Muscle layer of duodenum (tissue), 2 donors: ENCODE data around the gene AQP12A.

Source experiments
- H3K27ac ChIP-seq: one replicate; pipeline ENCODE4 v1.7.0; 2013; ENCODE audit warnings: mild to moderate bottlenecking, low read length
- H3K27me3 ChIP-seq: one replicate; pipeline ENCODE4 v1.7.0; 2013; ENCODE audit warnings: low read depth, mild to moderate bottlenecking, control low read depth, low read length
- H3K36me3 ChIP-seq, 2 donors: one replicate each; pipeline ENCODE4 v1.7.0; 2013; ENCODE audit warnings: low read length in 2 of 2, control low read depth in 1 of 2, mild to moderate bottlenecking in 1 of 2; ENCODE audit not compliant: insufficient read depth in 2 of 2, control insufficient read depth in 1 of 2
- H3K4me1 ChIP-seq, 2 donors: one replicate each; pipeline ENCODE4 v1.7.0; 2013; ENCODE audit warnings: low read length in 2 of 2, mild to moderate bottlenecking in 2 of 2, control low read depth in 1 of 2, moderate library complexity in 1 of 2; ENCODE audit not compliant: insufficient read depth in 2 of 2, control insufficient read depth in 1 of 2
- H3K4me3 ChIP-seq, 2 donors: one replicate each; pipeline ENCODE4 v1.7.0; 2013; ENCODE audit warnings: low read length in 2 of 2, low read depth in 1 of 2, mild to moderate bottlenecking in 1 of 2
- H3K9me3 ChIP-seq, 2 donors: one replicate each; pipeline ENCODE4 v1.7.0; 2013; ENCODE audit warnings: low read length in 2 of 2, control low read depth in 1 of 2, mild to moderate bottlenecking in 1 of 2; ENCODE audit not compliant: control insufficient read depth in 1 of 2
- donor health status: healthy.

Gene AQP12A

DNA sequence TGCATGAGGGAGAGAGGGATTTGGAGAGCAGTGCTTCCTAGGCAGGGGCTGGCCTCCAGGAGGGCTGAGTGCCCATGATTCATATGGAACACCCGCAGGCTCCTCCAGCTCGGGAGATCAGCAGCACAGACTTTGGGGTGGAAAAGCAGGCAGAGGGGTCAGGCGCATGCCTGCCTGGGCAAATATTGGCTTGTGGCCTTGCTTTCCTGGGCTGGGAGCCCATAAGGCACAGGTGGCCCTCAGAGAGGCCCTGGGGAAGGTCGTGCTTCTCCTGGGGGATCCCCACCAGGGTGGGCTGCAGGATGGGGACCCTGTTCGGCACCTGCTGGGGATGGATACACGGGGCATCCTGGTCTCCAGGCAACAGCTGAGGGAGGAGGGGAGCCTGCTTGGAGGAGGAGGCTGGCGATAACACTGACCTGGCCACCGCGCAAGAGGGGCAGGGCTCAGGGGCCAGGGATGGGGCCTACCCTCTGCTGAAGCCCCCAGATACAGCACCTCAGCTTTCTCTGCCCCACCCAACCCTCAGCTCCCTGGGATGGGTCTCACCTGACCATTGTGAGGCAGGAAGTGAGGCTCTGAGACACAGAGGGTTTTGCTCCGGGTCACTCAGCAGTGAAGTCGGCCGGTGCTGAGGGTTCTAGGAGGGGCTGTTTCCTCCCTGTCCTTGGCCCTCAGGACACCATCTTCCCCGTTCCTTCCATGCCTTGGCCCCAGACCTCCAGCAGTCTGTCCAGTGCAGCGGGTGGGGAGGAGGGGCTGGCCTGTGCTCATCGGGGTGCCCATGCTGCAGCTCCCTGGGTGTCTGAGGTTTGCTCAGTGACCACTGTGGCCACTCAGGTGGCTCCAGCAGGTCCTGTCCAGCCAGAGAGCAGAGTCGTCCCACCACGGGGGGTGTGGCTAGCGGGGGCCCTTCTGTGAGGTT lies 12.0 kb downstream of the AQP12A start:
- no peak overlapping the region for H3K27ac ChIP-seq
- no peaks in the 10 kb centered on the region for H3K36me3 ChIP-seq
- H3K27me3 ChIP-seq = peaks cover 3% of the 10 kb centered on the region
- no peaks in the 10 kb centered on the region for H3K4me1 ChIP-seq
- H3K4me3 ChIP-seq = no peak overlapping the region
- H3K9me3 ChIP-seq = no peaks in the 10 kb centered on the region

DNA sequence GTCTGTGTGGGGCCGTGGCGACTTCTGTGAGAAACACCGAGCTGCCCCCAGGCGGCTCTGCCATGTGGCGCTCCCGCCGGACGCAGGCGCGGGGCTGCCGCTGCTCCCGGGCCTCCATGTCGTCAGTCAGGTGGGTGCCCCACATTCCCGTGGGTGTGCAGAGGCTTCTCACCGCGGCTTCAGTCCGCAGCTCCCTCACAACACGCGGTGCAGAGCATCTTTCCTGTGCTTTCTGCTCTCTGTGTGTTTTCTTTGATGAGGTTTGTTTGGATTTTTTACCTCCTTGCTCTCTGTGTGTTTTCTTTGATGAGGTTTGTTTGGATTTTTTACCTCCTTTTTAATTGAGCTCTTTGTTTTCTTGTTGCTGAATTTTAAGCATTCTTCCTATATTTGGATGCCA lies 13.0 kb downstream of the AQP12A start:
- no peaks in the 10 kb centered on the region for H3K36me3 ChIP-seq
- H3K27ac ChIP-seq = no peak overlapping the region
- H3K9me3 ChIP-seq = no peaks in the 10 kb centered on the region
- H3K4me3 ChIP-seq = no peak overlapping the region
- no peaks in the 10 kb centered on the region for H3K4me1 ChIP-seq
- peaks cover 3% of the 10 kb centered on the region for H3K27me3 ChIP-seq

DNA sequence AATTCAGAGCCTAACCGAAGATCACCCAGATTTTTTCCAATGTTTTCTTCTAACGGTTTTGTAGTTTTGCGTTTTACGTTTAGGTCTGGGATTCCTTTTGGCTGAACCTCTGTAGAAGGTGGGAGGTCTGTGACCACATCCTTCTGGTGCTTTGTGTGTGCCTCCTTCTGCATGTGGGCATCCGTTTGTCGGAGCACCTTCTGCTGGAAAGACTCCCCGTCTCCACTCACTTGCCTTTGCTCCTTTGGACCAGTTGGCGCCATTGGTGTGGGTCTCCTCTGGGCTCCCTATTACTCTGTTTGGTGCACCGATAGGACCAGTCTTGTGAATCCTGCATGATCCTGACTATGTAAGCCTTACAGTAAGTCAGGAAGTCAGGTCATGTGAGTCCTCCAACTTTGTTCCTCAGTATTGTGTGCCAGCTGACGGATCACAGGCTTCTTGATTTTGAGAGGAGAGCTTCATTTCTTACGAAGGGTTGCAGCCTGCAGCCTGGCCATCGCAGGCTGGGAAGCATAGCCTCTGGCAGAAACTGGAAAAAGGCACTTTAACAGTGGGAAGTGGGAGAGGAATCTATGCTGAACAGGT lies 13.6 kb downstream of the AQP12A start:
- no peak overlapping the region for H3K4me3 ChIP-seq
- no peak overlapping the region for H3K27ac ChIP-seq
- no peaks in the 10 kb centered on the region for H3K9me3 ChIP-seq
- H3K36me3 ChIP-seq = no peaks in the 10 kb centered on the region
- peaks cover 3% of the 10 kb centered on the region for H3K27me3 ChIP-seq
- H3K4me1 ChIP-seq = no peaks in the 10 kb centered on the region

DNA sequence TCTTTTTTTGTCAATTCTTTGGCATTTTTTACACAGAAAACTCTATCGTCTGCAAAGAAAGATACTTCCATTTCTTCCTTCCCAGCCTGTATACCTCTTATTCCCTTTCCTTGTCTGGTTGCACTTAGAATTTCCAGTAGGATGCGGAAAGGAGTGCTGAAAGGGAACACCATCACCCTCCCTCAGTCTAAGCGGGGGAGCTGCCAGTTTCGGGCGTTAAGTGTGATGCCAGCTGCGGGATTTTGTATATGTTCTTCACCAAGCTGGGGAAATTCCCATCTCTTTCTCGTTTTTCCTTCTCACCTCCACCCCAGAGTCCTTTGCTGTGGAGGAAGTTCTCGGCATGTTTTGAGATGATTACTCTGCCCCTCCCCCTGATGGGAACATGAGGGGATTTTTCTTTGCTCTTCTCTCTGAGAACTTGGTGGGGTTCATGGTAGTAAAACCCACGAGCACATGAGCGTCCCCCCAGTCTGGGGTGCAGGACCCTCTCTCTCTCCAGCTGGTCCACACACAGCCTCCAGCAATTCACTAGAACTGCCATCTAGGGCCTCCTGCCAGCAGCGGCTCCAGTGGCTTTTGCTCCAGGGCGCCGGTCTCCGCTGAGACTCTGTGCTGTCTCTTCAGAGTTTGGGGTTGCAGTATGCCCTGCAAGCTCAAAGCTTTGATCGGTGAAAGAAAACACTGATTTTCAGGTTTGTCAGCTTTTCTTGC lies 15.5 kb downstream of the AQP12A start:
- Histone ChIP-seq H3K4me3 (no peak overlapping the region), H3K27ac (no peak overlapping the region), H3K36me3 (no peaks in the 10 kb centered on the region), H3K9me3 (no peaks in the 10 kb centered on the region), H3K27me3 (peaks cover 3% of the 10 kb centered on the region), H3K4me1 (no peaks in the 10 kb centered on the region)

DNA sequence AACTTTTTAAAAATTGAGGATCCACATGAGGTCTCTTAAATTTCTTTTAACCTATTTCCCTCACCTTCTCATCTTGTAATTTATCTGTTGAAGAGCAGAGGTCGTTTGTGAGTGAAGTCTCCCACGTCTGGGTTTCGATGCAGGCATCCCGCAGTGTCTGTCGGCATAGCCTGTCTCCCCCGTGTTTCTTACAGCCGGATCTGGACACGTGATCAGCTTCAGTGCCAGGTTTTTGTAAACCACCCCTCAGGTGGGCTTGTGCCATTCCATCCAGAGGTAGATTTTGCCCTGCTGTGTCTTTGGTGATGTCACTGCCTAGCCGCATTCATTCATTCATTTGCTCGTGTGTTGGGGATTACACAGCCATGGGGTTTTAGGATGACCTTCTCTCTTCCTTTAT lies 16.2 kb downstream of the AQP12A start:
- no peaks in the 10 kb centered on the region for H3K9me3 ChIP-seq
- H3K4me1 ChIP-seq = no peaks in the 10 kb centered on the region
- H3K27ac ChIP-seq = no peak overlapping the region
- H3K27me3 ChIP-seq = peaks cover 3% of the 10 kb centered on the region
- no peaks in the 10 kb centered on the region for H3K36me3 ChIP-seq
- no peak overlapping the region for H3K4me3 ChIP-seq

DNA sequence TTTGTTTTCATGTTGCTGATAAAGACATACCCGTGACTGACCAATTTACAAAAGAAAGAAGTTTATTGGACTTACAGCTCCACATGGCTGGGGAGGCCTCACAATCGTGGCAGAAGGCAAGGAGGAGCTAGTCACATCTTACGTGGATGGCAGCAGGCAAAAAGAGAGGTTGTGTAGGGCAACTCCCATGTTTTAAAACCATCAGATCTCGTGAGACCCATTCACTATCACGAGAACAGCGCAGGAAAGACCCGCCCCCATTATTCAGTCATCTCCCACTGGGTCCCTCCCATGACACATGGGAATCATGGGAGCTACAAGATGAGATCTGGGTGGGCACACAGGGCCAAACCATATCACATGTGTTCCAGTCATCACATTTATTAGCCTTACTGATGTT lies 16.8 kb downstream of the AQP12A start:
- Histone ChIP-seq H3K9me3 (no peaks in the 10 kb centered on the region), H3K27ac (no peak overlapping the region), H3K36me3 (no peaks in the 10 kb centered on the region), H3K4me3 (no peak overlapping the region), H3K4me1 (no peaks in the 10 kb centered on the region), H3K27me3 (no peaks in the 10 kb centered on the region)

DNA sequence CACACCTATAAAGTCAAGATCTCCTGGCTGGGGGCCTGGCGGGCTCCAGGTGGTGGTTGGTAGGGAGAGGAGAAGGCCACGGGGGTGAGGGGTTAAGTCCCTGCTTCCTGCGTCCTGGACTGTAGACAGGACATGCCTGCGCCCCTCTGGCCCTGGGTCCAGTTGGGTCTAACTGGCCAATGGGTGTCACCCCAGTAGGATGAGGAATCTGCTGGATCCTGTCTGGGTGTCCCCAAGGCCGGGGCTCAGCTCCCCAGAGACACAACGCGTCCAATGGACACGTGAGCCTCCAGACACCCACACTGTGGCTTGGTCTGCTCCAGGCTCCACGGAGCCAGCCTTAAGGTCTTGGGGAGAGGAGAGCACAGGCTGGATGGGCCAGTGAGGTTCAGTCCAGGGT lies 19.6 kb downstream of the AQP12A start:
- H3K27me3 ChIP-seq = no peaks in the 10 kb centered on the region
- H3K36me3 ChIP-seq = no peaks in the 10 kb centered on the region
- no peaks in the 10 kb centered on the region for H3K4me1 ChIP-seq
- no peak overlapping the region for H3K27ac ChIP-seq
- no peaks in the 10 kb centered on the region for H3K9me3 ChIP-seq
- H3K4me3 ChIP-seq = no peak overlapping the region

DNA sequence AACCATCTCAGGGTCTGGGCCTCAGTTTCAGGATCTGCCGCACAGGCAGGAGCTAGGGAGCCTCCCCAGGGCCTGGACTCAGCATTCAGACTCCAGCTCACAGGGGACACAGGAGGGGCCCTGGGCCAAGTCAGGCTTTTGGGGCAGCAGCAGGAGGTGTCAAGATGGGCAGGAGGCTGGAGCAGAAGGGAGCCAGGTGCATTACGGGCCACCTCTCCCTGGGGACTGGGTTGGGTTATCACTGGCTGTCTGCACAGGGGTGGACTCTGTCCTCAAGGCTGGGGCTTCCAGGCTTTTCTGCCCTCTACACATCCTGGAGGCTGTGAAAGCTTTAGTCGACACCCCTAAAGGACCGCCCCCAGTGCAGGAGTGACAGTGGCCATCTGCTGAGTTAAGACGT lies 20.0 kb downstream of the AQP12A start:
- H3K27me3 ChIP-seq = no peaks in the 10 kb centered on the region
- H3K9me3 ChIP-seq = no peaks in the 10 kb centered on the region
- H3K27ac ChIP-seq = no peak overlapping the region
- H3K4me1 ChIP-seq = no peaks in the 10 kb centered on the region
- H3K36me3 ChIP-seq = no peaks in the 10 kb centered on the region
- H3K4me3 ChIP-seq = no peak overlapping the region

DNA sequence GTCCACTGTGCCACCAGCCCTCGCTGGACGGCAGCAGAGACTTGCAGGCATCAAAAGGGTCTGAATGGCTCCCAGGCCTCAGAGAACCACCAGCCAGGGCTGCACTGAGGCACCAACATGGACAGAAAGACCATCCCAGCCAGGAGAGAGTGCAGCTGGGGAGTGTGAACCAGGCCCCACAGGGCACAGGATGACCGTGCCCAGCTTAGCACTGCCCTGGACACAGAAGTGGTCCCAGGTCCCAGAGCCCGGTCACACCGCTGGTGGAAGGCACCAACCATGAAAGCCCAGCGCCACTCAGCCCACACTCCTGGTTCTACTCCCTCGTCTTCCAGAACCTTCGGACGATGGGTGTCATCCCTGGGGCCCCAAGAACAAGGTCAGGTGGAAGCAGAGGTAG lies 20.5 kb downstream of the AQP12A start:
- no peaks in the 10 kb centered on the region for H3K9me3 ChIP-seq
- no peaks in the 10 kb centered on the region for H3K4me1 ChIP-seq
- H3K27me3 ChIP-seq = no peaks in the 10 kb centered on the region
- no peak overlapping the region for H3K27ac ChIP-seq
- H3K4me3 ChIP-seq = no peak overlapping the region
- H3K36me3 ChIP-seq = no peaks in the 10 kb centered on the region

DNA sequence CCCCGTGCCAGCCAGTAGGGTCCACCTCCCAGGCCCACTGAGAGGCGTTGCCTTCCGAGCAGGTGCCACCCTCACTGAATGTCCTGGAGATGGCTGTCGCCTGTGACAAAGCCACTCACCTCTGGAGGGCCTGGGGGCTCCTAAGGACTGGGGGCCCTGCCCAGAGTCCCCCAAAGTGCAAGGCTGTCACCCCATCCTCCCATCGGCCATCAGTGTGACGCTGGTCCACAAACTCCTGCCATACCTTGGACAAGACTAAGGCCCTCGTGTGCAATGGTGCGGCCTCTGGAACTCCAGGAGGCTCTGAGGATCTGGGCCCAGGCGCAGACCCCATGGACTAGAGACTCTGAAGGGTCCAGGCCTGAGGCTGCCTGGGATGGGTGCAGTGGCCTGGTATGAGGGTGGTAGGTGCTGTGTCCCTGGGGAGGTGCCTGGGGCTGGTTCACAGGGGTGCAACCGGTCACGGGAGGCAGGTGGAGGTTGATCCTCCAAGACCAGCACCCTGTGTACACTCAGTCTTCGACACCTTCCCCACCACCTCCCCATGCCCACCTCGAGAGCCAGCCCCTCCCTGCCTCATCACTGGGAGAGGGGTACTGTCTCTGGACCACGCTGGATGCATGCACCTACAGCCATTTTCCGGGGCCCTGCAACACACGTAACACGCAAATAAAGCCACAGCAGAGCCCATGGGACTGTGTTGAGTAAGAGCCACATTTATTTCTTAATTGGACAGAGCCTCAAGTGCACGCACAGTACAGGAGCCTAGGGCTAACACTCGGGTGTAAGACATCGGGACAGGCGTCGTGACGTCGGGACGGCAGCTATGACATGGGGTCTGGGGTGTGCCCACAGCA lies 21.6 kb downstream of the AQP12A start:
- Histone ChIP-seq H3K4me3 (no peak overlapping the region), H3K4me1 (no peaks in the 10 kb centered on the region)

More for the DNA sequence above, 21.6 kb downstream of the AQP12A start:
- H3K9me3 ChIP-seq = no peaks in the 10 kb centered on the region
- H3K36me3 ChIP-seq = no peaks in the 10 kb centered on the region
- no peaks in the 10 kb centered on the region for H3K27me3 ChIP-seq
- no peak overlapping the region for H3K27ac ChIP-seq
